HFF-Myc (cell line): ENCODE data around the gene FAM3A.

Experiments used
- DNase-seq: peaks from one replicate; pipeline ENCODE4 v3.0.0-alpha.2; 2011; ENCODE audit warnings: low read depth; ENCODE audit errors: extremely low read depth
- H3K4me3 ChIP-seq: replicated peaks from 2 replicates; pipeline ENCODE4 v1.5.1; 2011; ENCODE audit warnings: low read depth, mild to moderate bottlenecking, control low read depth, low read length
- CTCF ChIP-seq: IDR thresholded peaks from 2 replicates; pipeline ENCODE4 v1.5.1; 2012; ENCODE audit warnings: mild to moderate bottlenecking, low read depth, low read length, control low read depth; ENCODE audit errors: missing control alignments

FAM3A gene

DNA sequence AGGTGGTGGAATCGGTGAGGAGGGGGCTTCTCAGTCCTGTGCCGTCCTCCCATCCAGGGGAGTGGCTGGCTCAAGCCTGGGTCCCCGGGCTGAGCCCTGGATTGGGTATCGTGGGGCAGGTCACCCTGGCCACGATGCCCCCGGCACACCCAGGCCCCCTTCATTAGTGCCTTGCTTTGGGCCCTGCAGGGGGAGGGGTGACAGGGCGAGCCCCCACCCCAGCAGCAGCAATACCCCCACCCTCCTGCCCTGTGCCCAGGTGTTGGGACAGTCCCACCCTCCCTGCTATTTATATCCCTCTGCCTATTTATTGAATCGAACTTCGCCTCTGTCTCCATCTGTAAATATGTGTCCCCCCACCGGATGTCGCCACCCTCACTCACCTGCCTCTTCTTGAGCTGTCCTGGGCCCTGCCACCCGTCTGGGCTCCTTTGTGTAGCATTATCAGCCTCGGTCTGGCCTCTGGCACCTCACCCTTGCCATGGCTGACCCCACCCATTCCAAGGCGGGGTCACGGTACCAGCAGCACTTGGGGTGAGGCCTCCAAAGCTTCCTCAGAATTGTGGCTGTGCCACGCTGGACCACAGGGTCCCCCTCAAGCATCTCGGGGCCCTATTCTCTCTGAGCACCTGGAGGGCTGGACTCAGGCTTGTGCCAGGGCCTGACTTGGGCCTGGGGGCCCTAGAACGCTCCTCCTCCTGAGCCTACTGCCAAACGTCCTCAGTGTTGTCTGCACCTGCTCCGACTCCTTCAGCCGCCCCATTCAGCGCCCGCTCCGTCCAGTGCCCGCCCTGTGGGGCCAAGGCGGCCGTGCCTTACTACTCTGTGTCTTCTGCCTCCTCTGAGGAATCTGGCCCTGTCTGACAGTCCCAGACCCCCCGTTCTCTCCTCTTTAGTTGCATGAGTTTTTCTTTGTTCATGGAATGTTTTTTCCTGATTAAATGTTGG lies 43.1 kb downstream of the FAM3A start:
- DNase-seq, result no peak
- no peak overlapping the region for H3K4me3 ChIP-seq
- no peak for TF ChIP-seq CTCF

DNA sequence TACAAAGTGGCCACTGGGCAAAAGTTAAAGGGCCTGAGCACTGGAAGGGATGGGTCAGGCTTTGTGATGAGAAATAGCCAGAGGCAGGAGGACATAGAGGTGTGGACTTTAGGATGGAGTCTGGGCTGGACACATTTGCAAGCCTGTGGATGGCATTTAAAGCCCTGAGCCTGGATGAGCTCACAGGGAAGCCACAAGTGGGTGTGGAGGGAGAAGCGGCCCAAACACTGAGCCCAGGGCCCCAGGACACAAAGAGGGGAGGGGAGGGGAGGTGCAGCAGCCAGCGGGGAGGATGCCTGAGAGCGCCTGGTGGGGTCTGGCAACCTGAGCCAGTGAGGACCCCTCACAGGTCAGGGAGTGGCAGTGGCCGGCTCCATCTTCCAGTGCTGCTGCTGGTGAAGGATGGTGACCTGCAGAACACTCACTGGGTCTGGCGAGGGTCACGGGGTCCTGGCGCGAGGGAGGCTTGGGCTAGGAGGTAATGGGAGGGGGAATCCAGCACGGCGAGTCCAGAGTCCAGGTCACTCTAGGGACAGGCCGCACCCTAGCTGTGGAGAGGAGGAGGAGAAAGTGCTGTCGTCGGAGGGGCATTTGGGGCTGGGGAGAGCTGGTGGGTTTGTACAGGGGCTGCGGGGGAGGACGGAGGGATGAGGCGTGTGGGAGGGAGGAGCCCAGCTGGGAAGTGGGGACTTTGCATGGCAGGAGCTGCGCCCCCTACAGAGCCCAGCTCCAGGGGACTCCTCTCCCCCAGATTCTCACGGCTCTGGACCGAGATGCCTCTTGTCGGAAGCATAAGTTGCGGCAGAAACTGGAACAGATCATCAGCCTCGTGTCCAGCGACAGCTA lies 44.0 kb downstream of the FAM3A start:
- no peak overlapping the region for H3K4me3 ChIP-seq
- DNase-seq, result no peak
- TF ChIP-seq CTCF, result no peak

DNA sequence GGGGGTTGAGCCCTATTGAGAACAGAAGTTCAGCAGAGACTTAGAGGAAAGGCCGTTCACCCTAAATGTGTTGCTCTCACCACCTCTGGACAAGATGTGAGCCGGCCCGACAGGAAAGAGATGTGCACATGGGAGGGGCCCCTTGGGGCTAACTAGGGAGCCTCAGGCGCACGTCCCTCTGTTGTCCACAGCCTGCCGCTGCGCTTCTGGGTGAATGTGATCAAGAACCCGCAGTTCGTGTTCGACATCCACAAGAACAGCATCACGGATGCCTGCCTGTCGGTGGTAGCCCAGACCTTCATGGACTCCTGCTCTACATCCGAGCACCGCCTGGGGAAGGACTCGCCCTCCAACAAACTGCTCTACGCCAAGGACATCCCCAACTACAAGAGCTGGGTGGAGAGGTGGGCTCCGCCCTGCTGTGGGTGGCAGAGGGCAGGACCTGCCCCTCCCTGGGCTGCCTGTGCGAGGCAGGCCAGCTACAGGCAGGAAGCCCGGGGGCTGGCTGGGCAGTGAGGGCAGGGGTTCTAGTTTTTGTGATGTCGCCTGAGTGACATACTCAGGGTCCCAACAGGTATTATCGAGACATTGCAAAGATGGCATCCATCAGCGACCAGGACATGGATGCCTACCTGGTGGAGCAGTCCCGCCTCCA lies 45.0 kb downstream of the FAM3A start:
- no peak for TF ChIP-seq CTCF
- H3K4me3 ChIP-seq, result no peak overlapping the region
- DNase-seq, result no peak

GRCh38 chrX:154470434-154470833 lies 45.6 kb downstream of the FAM3A start:
- TF ChIP-seq CTCF, result no peak
- no peak for DNase-seq

GRCh38 chrX:154469880-154470279 lies 46.2 kb downstream of the FAM3A start:
- H3K4me3 ChIP-seq, result no peak overlapping the region
- DNase-seq, result no peak
- TF ChIP-seq CTCF, result no peak

More at GRCh38 chrX:154470434-154470833, 45.6 kb downstream of the FAM3A start:
- no peak overlapping the region for H3K4me3 ChIP-seq

DNA sequence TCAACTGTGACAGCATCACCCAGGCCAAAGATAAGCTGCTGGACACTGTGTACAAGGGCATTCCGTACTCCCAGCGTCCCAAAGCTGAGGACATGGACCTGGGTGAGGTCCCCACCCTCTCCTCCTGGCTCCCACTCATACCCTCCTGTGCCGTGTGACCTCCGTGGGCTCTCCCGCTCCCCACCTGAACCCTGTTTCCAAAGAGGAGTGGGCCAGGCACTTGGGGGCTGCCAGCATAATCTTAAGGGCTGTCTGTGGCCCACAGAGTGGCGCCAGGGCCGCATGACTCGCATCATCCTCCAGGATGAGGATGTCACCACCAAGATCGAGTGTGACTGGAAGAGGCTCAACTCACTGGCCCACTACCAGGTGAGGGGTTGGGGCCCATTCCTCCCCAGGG lies 46.9 kb downstream of the FAM3A start:
- no peak for DNase-seq
- TF ChIP-seq CTCF, result no peak
- H3K4me3 ChIP-seq, result no peak overlapping the region
